GM21576 (cell line): ENCODE data around the gene KIAA0513.

ENCODE experiments used
- ATAC-seq: cut with Tn5 transposase; IDR thresholded peaks from one replicate; pipeline ENCODE4 v1.9.1; 2021; ENCODE audit warnings: mild to moderate bottlenecking, moderate library complexity; ENCODE audit not compliant: unreplicated experiment

KIAA0513 gene

DNA sequence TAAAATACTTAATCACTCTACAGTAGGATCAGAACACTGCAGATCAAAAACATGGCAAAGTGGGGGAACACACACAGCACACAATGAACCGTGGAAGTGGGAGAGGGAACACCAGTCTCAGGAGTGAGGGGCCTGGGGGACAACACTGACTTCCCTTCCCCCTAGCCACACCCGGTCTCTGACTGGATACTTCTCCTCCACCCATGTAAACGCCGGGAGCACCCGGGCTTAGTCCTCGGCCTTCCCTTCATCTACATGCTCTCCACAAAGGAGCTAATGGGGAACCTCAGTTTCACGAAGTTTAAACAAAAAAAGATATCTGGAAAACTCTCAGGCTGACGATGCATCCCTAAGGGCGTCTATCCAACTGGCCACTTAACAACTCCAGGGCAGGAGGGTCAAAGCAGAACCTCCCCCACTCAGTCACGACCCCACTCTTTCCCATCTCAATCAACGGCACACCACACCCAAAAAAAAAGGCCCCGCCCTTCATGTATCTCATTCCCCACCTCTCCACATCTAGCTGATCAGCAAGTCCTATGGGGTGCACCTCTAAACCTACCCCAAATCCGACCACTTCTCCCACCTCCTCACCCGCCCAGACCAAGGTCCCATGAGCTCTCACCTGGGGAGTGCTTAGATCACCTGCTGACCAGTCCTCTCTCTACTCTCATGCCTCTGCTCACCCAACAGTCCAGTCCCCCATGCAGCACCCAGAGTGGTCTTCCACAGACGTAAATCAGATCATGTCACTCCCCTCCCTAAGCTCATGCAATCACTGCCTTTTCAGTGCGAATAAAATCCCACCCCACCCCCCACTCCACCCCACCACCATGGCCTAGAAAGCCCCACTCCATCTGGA lies 23.6 kb upstream of the KIAA0513 start:
- no peak for ATAC-seq

- no peak for ATAC-seq
Measured at GRCh38 chr16:85004587-85005205, 22.9 kb upstream of the KIAA0513 start.

DNA sequence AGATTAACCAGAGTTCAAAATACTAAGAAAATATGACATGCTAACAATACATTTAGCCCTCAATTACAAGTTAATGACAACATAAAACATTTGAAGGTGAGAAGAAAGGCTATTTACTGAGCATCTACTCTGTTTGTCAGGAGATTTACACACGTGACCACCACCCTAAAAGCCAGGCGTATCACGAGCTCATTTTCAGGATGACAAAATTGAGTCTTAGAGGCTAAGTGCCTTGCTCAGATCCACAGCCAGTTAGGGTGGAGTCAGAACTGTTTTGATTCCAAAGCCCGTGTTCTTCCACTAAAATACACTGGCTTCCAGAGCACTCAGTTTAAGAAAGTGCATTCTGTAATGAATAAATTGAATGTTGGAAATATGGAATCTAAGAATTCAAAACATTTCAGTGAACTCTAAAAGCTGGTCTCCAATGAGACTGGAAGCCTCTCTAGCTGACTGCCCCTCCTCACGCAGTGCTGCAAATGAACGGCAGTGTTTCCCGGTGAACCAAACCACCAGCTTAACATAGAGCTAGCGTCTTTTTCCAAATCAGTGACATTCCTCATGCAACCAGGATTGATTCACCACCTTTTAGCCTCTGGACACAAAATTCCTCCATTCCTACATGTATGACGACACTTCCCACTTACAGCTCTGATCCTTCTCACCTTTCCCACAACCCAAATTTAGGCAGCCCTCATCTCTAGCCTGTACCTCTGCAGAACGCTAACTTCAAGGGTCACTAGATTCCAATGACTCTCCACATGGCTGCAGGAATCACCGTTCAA lies 22.1 kb upstream of the KIAA0513 start:
- no peak for ATAC-seq

GRCh38 chr16:85006639-85007038 lies 21.0 kb upstream of the KIAA0513 start:
- ATAC-seq, result no peak

DNA sequence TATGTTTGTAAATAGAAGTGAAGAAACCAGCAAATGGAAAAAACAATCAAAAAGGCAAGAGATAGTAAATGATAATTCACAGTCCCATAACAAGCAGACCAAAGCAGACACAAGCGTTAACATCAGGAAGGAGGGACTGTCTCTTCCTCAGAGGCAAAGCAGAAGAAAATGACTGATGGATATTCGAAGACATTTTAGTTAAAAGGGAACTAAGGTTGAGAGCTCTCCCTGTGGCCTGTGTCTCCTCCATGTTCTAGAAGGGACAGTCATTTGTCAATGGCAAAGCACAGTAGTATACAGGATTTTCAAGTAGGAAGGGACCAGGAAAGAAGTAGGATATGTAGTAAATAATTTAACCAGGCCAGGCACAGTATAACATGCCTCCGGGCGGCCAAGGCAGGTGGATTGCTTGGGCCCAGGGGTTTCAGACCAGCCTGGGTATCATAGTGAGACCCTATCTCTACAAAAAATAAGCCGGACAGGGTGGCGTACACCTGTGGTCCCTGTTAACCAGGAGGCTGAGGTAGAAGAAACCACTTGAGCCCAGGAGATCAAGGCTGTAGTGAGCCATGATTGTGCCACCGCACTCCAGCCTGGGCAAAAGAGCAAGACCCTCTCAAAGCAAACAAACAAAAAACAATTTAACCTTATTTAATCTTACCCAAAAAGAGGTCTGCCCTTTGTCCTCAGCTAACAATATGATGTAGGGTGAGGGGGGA lies 19.9 kb upstream of the KIAA0513 start:
- no peak for ATAC-seq

DNA sequence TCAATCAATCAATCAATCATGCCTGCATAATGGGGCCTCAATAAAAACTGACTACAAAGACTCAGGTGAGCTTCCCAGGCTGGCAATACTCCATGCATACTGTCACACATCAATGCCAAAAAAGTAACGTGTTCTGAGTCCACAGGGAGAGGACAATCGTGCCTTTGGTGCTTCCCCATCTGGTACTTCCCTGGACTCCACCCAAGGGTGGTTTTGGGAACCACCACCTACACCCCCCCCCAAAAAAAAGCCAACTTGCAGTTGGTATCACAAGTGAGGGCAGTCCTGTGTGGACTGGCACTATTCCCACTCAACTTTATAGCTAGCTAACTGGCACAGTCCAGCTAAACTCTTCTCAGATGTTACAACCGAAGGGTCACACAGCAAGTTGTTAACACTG lies 19.3 kb upstream of the KIAA0513 start:
- ATAC-seq, result no peak

- no peak for ATAC-seq
Measured at GRCh38 chr16:85010446-85010930, 17.1 kb upstream of the KIAA0513 start.

DNA sequence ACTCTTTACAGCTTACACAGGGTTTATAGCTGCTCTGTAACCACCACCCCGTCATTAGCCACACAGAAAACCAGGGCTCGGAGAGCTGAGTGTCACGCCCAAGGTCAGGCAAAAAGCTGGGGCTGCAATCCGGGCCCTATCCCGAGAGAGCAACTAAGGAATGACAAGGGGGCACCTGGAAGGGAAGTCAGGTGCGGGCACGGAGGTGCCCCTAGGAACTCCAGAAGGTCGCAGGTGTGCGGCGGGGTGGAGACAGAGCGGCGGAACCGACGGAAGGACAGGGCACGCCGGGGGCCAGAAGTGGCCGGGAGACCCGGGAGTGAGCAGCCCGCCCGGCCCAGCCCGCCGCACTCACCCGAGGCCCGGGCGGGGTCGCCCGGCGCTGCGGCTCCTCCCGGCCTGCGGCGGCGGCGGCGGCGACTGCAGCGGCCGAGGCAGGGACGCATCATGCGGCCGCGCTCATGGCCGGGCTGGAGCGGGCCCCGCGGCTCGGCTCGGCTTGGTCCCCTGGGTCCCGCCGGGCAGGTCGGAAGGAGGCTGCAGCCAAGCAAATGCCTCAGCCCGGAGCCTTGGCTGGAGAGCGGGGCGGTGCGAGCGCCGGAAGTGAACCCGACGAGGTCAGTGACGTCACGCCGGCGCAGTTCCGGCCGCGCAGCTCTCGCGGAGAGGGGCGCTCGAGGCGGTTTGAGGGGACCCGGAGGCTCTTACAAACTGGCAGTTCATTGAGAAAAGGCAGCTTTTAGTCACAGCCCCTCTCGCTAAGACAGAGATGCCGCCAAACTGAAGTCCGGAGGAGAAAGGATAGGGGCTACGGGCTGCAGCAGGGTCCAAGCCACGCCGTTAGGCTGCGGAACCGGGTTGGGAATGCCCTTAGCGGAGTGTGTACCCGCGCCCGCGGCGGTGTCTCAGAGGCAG lies 16.4 kb upstream of the KIAA0513 start, which contains the start of gene ZDHHC7:
Gene ZDHHC7 (minus strand): TSS at position 605 of the 915 bp plus-strand sequence. CDS start 20,917 bp downstream, outside the sequence.
- ATAC-seq, result peak; percentile 89

GRCh38 chr16:85011846-85012284 lies 15.7 kb upstream of the KIAA0513 start:
- no peak for ATAC-seq

GRCh38 chr16:85014311-85014710 lies 13.3 kb upstream of the KIAA0513 start:
- no peak for ATAC-seq

DNA sequence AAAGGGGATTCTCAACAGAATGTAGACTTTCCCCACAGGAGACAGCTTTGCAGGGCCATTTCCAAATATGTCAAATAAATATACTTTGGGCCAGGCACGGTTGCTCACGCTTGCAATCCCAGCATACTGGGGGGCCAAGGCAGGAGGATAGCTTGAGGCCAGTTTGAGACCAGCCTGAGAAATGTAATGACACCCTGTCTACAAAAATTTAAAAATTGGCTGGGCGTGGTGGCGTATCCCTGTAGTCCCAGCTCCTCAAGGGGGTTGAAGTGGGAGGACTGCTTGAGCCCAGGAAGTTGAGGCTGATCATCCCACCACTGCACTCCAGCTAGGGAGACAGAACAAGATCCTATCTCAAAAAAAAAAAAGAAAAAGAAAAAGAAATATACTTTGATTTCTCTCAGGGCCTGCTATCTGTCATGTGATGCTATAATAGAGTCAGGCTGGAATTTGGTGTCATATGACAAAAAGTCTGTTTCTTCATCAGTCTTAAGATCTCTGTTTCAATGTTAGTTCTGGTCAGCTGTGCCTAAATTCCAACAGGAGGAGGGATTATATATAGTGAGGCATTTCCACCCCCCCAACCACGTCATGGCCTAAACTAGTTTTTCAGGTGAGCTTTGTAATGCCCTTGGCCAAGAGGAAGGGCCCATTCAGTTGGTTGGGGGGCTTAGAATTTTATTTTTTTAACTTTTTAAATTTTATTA lies 12.0 kb upstream of the KIAA0513 start:
- no peak for ATAC-seq

GRCh38 chr16:85017151-85017550 lies 10.4 kb upstream of the KIAA0513 start:
- no peak for ATAC-seq

DNA sequence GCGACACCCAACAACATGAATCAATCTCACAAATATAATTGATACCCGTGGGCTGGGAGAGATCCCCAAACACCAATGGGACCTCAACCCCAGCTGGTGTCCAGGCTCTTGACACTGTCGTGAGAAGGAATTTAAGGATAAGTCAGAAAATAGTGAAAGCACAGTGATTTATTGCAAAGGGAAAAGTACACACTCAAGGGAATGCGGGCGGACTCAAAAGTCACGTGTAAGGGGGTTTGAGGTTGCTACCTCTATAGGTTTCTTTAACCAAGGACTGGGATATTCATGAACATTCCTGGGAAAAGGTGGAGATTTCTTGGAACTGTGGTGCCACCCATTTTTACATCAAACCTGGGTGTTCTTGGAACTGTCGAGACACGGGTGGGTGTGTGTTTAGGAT lies 10.0 kb upstream of the KIAA0513 start:
- no peak for ATAC-seq

- no peak for ATAC-seq
Measured at GRCh38 chr16:85018529-85019236, 8.9 kb upstream of the KIAA0513 start.

DNA sequence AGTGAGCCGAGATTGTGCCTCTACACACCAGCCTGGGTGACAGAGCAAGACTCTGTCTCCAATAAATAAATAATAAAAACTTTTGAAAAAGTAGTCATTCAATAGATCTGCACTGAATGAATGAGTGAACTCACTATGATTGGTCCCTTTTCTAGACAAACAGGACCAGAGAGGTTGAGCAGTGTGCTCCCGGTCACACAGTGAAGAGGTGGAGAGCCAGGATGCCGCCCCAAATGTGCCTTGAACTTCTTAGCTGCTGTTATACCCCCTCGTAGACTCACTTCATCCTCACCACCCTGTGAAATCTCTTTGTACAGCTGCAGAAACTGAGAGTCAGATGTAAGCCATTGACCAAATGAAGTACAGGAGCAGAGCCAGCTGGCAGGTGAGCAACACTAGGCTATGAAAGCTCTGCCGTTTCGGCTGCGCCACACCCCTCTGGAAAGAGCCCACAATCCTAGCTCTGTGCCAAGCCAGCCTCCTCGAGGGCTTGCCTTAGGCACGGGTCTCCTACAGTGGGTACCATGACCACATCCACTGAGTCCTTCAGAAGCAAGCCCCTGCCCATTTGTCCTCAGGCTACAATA lies 7.8 kb upstream of the KIAA0513 start:
- no peak for ATAC-seq

- no peak for ATAC-seq
Measured at GRCh38 chr16:85025781-85026653, 1.6 kb upstream of the KIAA0513 start.

DNA sequence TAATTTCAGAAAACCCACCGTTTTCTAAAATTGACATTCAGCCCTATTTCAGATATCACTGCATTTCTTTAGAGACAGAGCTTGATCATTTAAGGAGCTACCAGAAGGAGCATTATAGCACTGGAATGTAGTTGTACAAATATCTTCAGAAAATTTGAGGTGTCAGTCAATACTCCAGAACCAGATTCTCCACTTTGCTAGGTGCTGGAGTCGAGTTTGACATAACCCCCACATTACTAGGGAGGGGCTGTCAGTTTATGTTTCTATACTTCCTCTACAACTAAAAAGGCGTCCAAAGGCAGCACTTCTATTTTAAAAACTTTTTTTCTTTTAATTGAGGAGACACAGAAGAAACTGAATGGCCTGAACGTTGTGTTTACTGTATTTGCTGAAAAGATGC lies 892 bp upstream of the KIAA0513 start:
- no peak for ATAC-seq
